Measurements from ENCODE around the gene LEF1.

Gene LEF1

GRCh38 chr4:108110450-108110849 is 58.3 kb downstream of the LEF1 start:
- no peak for DNase-seq (ENCODE audit: low spot score)

- no peak for DNase-seq (ENCODE audit: low spot score)
Observed at GRCh38 chr4:108109997-108110416, 58.7 kb downstream of the LEF1 start.

GRCh38 chr4:108109111-108109510 is 59.6 kb downstream of the LEF1 start:
- DNase-seq (ENCODE audit: low spot score): no peak

GRCh38 chr4:108107729-108108382 is 60.9 kb downstream of the LEF1 start:
- no peak for DNase-seq (ENCODE audit: low spot score)

- no peak for DNase-seq (ENCODE audit: low spot score)
Observed at GRCh38 chr4:108107101-108107500, 61.6 kb downstream of the LEF1 start.

GRCh38 chr4:108106186-108106585 is 62.5 kb downstream of the LEF1 start:
- no peak for DNase-seq (ENCODE audit: low spot score)

- no peak for DNase-seq (ENCODE audit: low spot score)
Observed at GRCh38 chr4:108103099-108103862, 65.5 kb downstream of the LEF1 start.

GRCh38 chr4:108100827-108101226 is 67.9 kb downstream of the LEF1 start:
- no peak for DNase-seq (ENCODE audit: low spot score)

- no peak for DNase-seq (ENCODE audit: low spot score)
Observed at GRCh38 chr4:108099838-108100237, 68.9 kb downstream of the LEF1 start.

GRCh38 chr4:108097990-108098553 is 70.7 kb downstream of the LEF1 start:
- no peak for DNase-seq (ENCODE audit: low spot score)

- no peak for DNase-seq (ENCODE audit: low spot score)
Observed at GRCh38 chr4:108094923-108095482, 73.7 kb downstream of the LEF1 start.

GRCh38 chr4:108094131-108094530 is 74.6 kb downstream of the LEF1 start:
- no peak for DNase-seq (ENCODE audit: low spot score)

- DNase-seq (ENCODE audit: low spot score): no peak
Observed at GRCh38 chr4:108092288-108092687, 76.4 kb downstream of the LEF1 start.

- no peak for DNase-seq (ENCODE audit: low spot score)
Observed at GRCh38 chr4:108087293-108087967, 81.3 kb downstream of the LEF1 start.

- no peak for DNase-seq (ENCODE audit: low spot score)
Observed at GRCh38 chr4:108081256-108081655, 87.5 kb downstream of the LEF1 start.

GRCh38 chr4:108080747-108081146 is 88.0 kb downstream of the LEF1 start:
- no peak for DNase-seq (ENCODE audit: low spot score)

- DNase-seq (ENCODE audit: low spot score): no peak
Observed at GRCh38 chr4:108078024-108078733, 90.6 kb downstream of the LEF1 start.

GRCh38 chr4:108072300-108072699 is 96.4 kb downstream of the LEF1 start:
- no peak for DNase-seq (ENCODE audit: low spot score)

GRCh38 chr4:108070775-108071174 is 98.0 kb downstream of the LEF1 start:
- DNase-seq (ENCODE audit: low spot score): no peak

GRCh38 chr4:108068442-108068841 is 100.3 kb downstream of the LEF1 start:
- DNase-seq (ENCODE audit: low spot score): no peak

GRCh38 chr4:108060686-108061321 is 107.9 kb downstream of the LEF1 start:
- no peak for DNase-seq (ENCODE audit: low spot score)

Data from HuH-7.5 (cell line).